ENCODE data around the gene AP5S1.

The AP5S1 gene

DNA sequence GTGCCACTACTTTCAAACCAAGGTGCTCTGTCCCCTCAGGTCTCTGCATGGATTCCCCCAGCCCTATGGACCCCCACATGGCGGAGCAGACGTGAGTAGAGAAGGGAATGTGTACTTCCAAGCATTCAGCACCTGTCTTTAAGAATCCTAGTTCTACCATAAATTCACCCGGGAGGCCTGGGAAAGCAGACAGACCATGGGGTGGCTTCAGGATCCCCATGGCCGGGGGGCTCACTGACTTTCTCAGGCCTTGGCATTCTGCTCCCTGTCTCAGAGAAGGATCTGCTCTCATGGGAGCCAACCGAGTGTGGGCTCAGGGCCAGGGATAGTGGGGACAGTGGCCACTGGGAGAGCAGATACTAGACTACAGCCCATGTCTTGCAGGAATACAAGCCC, 22.0 kb upstream of the AP5S1 start:
- Mint-ChIP-seq H3K9me3 (no peaks in the 10 kb centered on the region), H3K36me3 (ENCODE audit: low read depth) (peaks cover 32% of the 10 kb centered on the region), H3K27me3 (no peaks in the 10 kb centered on the region), H3K4me1 (ENCODE audit: low read depth) (peaks cover 70% of the 10 kb centered on the region), H3K27ac (peak overlapping the region; percentile 89), H3K4me3 (peak overlapping the region; percentile 91)

DNA sequence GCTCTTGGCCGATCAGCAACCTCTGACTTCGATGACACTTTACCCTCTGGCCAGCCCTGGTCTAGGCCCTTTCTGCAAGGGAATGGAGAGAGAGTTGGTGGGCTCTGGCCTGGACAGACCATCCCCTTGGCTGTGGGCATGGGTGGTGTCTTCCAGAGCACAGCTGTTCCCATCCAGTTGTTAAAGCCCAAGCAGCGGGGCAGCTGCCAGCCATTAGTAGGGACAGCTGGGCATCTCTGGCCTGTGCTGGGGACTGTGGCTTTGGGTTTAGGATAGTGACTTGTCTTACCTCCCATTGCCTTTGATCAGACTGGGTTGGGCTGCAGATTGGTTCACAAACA, 21.5 kb upstream of the AP5S1 start:
- Mint-ChIP-seq H3K4me3 (peak overlapping the region; percentile 91), H3K36me3 (ENCODE audit: low read depth) (peaks cover 37% of the 10 kb centered on the region), H3K27ac (peak overlapping the region; percentile 89), H3K9me3 (no peaks in the 10 kb centered on the region), H3K27me3 (no peaks in the 10 kb centered on the region), H3K4me1 (ENCODE audit: low read depth) (peaks cover 74% of the 10 kb centered on the region)

- Mint-ChIP-seq H3K9me3 (no peaks in the 10 kb centered on the region), H3K27ac (no peak overlapping the region), H3K27me3 (no peaks in the 10 kb centered on the region), H3K4me1 (ENCODE audit: low read depth) (peaks cover 78% of the 10 kb centered on the region), H3K4me3 (no peak overlapping the region), H3K36me3 (ENCODE audit: low read depth) (peaks cover 48% of the 10 kb centered on the region)
Observed at GRCh38 chr20:3800256-3800877, 20.0 kb upstream of the AP5S1 start.

- H3K27me3 Mint-ChIP-seq = no peaks in the 10 kb centered on the region
- H3K9me3 Mint-ChIP-seq = no peaks in the 10 kb centered on the region
Observed at GRCh38 chr20:3800878-3801260, 19.5 kb upstream of the AP5S1 start.

GRCh38 chr20:3801299-3801698, 19.0 kb upstream of the AP5S1 start:
- H3K27ac Mint-ChIP-seq = peak overlapping the region; percentile 55
- H3K27me3 Mint-ChIP-seq = no peaks in the 10 kb centered on the region
- H3K4me1 Mint-ChIP-seq (ENCODE audit: low read depth) = peaks cover 75% of the 10 kb centered on the region
- H3K36me3 Mint-ChIP-seq (ENCODE audit: low read depth) = peaks cover 58% of the 10 kb centered on the region
- no peaks in the 10 kb centered on the region for H3K9me3 Mint-ChIP-seq
- no peak overlapping the region for H3K4me3 Mint-ChIP-seq

More at GRCh38 chr20:3800878-3801260, 19.5 kb upstream of the AP5S1 start:
- Mint-ChIP-seq H3K27ac (no peak overlapping the region), H3K4me1 (ENCODE audit: low read depth) (peaks cover 75% of the 10 kb centered on the region), H3K36me3 (ENCODE audit: low read depth) (peaks cover 53% of the 10 kb centered on the region), H3K4me3 (no peak overlapping the region)

- no peak overlapping the region for H3K27ac Mint-ChIP-seq
- H3K4me1 Mint-ChIP-seq (ENCODE audit: low read depth) = peaks cover 73% of the 10 kb centered on the region
- no peak overlapping the region for H3K4me3 Mint-ChIP-seq
- H3K9me3 Mint-ChIP-seq = no peaks in the 10 kb centered on the region
- H3K36me3 Mint-ChIP-seq (ENCODE audit: low read depth) = peaks cover 60% of the 10 kb centered on the region
- no peaks in the 10 kb centered on the region for H3K27me3 Mint-ChIP-seq
Observed at GRCh38 chr20:3801846-3802245, 18.5 kb upstream of the AP5S1 start.

GRCh38 chr20:3802524-3803239, 17.7 kb upstream of the AP5S1 start:
- no peak overlapping the region for H3K4me3 Mint-ChIP-seq
- no peaks in the 10 kb centered on the region for H3K9me3 Mint-ChIP-seq
- H3K27ac Mint-ChIP-seq = peak overlapping the region; percentile 17
- peaks cover 61% of the 10 kb centered on the region for H3K36me3 Mint-ChIP-seq (ENCODE audit: low read depth)
- no peaks in the 10 kb centered on the region for H3K27me3 Mint-ChIP-seq
- H3K4me1 Mint-ChIP-seq (ENCODE audit: low read depth) = peaks cover 73% of the 10 kb centered on the region

DNA sequence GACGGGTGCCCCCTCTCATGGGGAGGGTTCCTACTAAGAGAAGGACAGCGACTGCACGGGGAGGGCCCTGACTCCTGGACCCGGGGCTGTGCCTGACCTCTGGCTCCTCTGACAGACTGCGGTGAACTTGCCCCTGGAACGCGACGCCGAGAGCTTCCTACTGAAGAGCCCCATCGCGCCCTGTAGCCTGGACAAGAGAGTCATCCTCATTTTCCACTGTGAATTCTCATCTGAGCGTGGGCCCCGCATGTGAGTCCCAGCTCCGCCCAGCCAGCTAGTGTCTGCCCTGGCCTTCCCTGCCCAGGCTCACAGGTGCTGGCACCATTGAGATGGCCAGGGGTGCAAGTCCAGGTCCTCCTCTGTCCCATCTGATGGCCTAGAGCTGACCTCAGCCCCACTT, 17.1 kb upstream of the AP5S1 start:
- no peaks in the 10 kb centered on the region for H3K9me3 Mint-ChIP-seq
- peaks cover 73% of the 10 kb centered on the region for H3K4me1 Mint-ChIP-seq (ENCODE audit: low read depth)
- H3K27ac Mint-ChIP-seq = peak overlapping the region; percentile 36
- H3K27me3 Mint-ChIP-seq = no peaks in the 10 kb centered on the region
- peaks cover 58% of the 10 kb centered on the region for H3K36me3 Mint-ChIP-seq (ENCODE audit: low read depth)
- H3K4me3 Mint-ChIP-seq = no peak overlapping the region

DNA sequence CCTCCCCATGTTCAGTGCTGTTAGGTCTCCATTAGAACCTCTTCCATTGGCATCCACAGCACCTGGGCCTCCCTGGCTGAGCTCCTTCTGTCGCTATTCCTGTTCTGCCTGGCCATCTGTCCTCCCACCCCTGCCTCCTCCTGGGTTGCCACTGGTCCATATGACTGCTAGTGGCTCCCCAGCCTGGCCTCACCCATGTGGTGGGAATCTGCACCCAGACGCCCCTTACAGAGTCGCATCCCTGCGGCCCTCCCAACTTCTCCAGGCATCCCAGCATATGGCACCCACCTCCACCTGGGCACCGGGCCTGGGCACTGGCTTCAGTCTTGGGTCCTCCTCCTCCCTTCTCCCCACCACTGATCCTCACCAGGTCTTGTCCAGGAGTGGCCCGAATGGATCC, 16.5 kb upstream of the AP5S1 start:
- peaks cover 58% of the 10 kb centered on the region for H3K36me3 Mint-ChIP-seq (ENCODE audit: low read depth)
- H3K27ac Mint-ChIP-seq = peak overlapping the region; percentile 36
- peaks cover 67% of the 10 kb centered on the region for H3K4me1 Mint-ChIP-seq (ENCODE audit: low read depth)
- H3K27me3 Mint-ChIP-seq = no peaks in the 10 kb centered on the region
- H3K9me3 Mint-ChIP-seq = no peaks in the 10 kb centered on the region
- H3K4me3 Mint-ChIP-seq = no peak overlapping the region

GRCh38 chr20:3804254-3804751, 16.0 kb upstream of the AP5S1 start:
- H3K4me1 Mint-ChIP-seq (ENCODE audit: low read depth) = peaks cover 63% of the 10 kb centered on the region
- no peaks in the 10 kb centered on the region for H3K9me3 Mint-ChIP-seq
- no peaks in the 10 kb centered on the region for H3K27me3 Mint-ChIP-seq
- no peak overlapping the region for H3K4me3 Mint-ChIP-seq
- peak overlapping the region; percentile 9 for H3K27ac Mint-ChIP-seq
- peaks cover 58% of the 10 kb centered on the region for H3K36me3 Mint-ChIP-seq (ENCODE audit: low read depth)

DNA sequence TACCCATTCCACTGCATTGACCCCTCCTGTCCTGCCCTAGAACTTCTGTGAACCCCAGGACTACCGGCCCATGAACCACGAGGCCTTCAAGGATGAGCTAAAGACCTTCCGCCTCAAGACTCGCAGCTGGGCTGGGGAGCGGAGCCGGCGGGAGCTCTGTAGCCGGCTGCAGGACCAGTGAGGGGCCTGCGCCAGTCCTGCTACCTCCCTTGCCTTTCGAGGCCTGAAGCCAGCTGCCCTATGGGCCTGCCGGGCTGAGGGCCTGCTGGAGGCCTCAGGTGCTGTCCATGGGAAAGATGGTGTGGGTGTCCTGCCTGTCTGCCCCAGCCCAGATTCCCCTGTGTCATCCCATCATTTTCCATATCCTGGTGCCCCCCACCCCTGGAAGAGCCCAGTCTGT, 15.6 kb upstream of the AP5S1 start:
- peak overlapping the region; percentile 17 for H3K27ac Mint-ChIP-seq
- peaks cover 58% of the 10 kb centered on the region for H3K4me1 Mint-ChIP-seq (ENCODE audit: low read depth)
- no peaks in the 10 kb centered on the region for H3K27me3 Mint-ChIP-seq
- no peaks in the 10 kb centered on the region for H3K9me3 Mint-ChIP-seq
- no peak overlapping the region for H3K4me3 Mint-ChIP-seq
- peaks cover 58% of the 10 kb centered on the region for H3K36me3 Mint-ChIP-seq (ENCODE audit: low read depth)

GRCh38 chr20:3808544-3808943, 11.8 kb upstream of the AP5S1 start:
- Mint-ChIP-seq H3K36me3 (ENCODE audit: low read depth) (peaks cover 31% of the 10 kb centered on the region), H3K27me3 (no peaks in the 10 kb centered on the region), H3K27ac (no peak overlapping the region), H3K9me3 (no peaks in the 10 kb centered on the region), H3K4me3 (no peak overlapping the region), H3K4me1 (ENCODE audit: low read depth) (peaks cover 65% of the 10 kb centered on the region)

DNA sequence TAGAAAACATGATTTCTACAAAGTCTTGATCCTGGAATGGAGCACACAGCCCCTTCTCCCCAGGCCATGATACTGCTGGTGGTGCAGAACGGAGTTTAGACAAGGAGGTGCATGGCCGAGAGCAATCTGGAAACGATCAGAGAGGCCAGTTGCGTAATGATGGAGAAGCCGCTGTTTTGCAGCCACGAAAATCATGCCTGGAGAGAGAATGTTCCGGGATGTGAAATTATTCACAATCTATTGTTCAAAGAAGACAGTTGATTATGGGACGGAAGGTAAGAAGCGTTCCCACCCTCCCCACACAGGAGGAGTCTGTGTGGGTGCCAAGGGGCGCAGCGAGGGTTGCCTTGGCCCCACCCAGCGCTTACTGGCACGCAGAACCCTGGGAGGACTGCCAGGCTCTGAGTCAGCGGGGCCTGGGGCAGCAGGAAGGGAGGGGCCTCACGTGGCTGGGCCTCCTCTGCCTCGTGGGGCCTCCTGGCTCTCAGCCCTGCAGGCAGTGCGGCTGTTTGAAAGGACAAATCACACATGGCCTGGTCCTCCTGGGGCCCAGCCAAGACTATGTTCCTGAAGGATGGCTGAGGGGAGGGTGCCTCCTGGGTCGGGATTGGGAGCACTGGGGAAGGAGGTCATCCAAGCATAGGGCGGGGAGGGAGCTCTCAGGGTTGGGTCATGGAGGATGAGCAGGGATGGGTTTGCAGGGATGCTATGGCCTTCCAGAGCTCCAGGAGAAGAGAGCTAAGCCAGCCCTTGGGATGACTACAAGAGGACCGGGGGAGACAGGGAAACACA, 8.7 kb upstream of the AP5S1 start:
- no peaks in the 10 kb centered on the region for H3K9me3 Mint-ChIP-seq
- H3K4me1 Mint-ChIP-seq (ENCODE audit: low read depth) = peaks cover 78% of the 10 kb centered on the region
- no peaks in the 10 kb centered on the region for H3K27me3 Mint-ChIP-seq
- H3K36me3 Mint-ChIP-seq (ENCODE audit: low read depth) = peaks cover 6% of the 10 kb centered on the region
- peak overlapping the region; percentile 97 for H3K27ac Mint-ChIP-seq
- peak overlapping the region; percentile 82 for H3K4me3 Mint-ChIP-seq

DNA sequence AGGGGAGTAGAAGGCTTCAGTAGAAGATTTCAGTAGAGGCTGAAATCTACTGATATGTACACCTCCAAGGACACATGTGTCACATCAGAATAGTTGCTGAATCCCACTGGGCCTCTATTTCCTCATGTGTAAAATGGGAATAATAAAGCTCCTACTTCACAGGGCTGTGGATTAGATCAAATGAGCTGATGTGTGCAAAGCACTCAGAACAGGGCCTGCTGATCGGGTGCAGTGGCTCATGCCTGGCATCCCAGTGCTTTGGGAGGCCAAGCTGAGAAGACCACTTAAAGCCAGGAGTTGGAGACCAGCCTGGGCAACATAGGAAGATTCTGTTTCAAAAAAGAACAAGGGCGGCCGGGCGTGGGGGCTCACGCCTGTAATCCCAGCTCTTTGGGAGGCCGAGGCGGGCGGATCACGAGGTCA, 8.1 kb upstream of the AP5S1 start:
- Mint-ChIP-seq H3K4me1 (ENCODE audit: low read depth) (peaks cover 77% of the 10 kb centered on the region), H3K27me3 (no peaks in the 10 kb centered on the region), H3K9me3 (no peaks in the 10 kb centered on the region), H3K4me3 (no peak overlapping the region), H3K36me3 (ENCODE audit: low read depth) (peaks cover under 1% of the 10 kb centered on the region), H3K27ac (peak overlapping the region; percentile 97)

Measured in stimulated activated naive CD8-positive, alpha-beta T cell treated with anti-CD3 and anti-CD28 coated beads, Interleukin-15, Interleukin-2, amounts not matched to agents 100 ng/mL and 50 ng/mL, for 24 hours (primary cell).